HCT116 (cell line): Measurements from ENCODE around the gene ZNF892. TPM values are rescaled to one million over a fixed set of nuclear protein-coding genes. Genes with fewer than 3 reads are reported as not detected.

ENCODE experiments used
- ATAC-seq: fragments of 200-7000 bp; cut with Tn5 transposase; 2 replicates; pipeline ENCODE4 v1.9.1; 2020; ENCODE audit warnings: mild to moderate bottlenecking, moderate library complexity
- BruUV-seq: library from RNA; stranded (reverse); fragments of 400-500 nt; replicated peaks from 2 replicates; lab custom pipeline; 2021; lab: Mats Ljungman, UMichigan
- CTCF ChIA-PET: fragments of 300-600 bp; sonication (Branson Sonifier 250); formaldehyde crosslinking; loops from one replicate; lab custom pipeline; 2021; ENCODE audit warnings: antibody characterized with exemption; lab: Charles Lee
- POLR2A ChIA-PET: fragments of 300-600, 350-600 bp; sonication (Branson Sonifier 250); formaldehyde crosslinking; loops from one replicate; lab custom pipeline; 2021; ENCODE audit warnings: antibody characterized with exemption; lab: Charles Lee
- RAD21 ChIA-PET, 2 experiments: fragments of 300-600 bp; sonication (Branson Sonifier 250); formaldehyde crosslinking; loops; one replicate each; lab custom pipeline; 2023; ENCODE audit warnings: low total read pairs in 2 of 2; ENCODE audit not compliant: uncharacterized antibody in 2 of 2, unreplicated experiment in 2 of 2, low non-redundant PET in 1 of 2; lab: Charles Lee
- DNase-seq: peaks from one replicate; pipeline ENCODE4 v3.0.0-alpha.2; 2010; ENCODE audit warnings: low read depth, low spot score
- H2AFZ ChIP-seq: fragments of 200-600 bp; shearing (Covaris generic), sonication (generic); 2 replicates; pipeline ENCODE4 v1.6.1; 2017; ENCODE audit warnings: low read depth, mixed run types, mixed read lengths, antibody characterized with exemption, low read length; ENCODE audit not compliant: poor library complexity, severe bottlenecking
- H3K27ac ChIP-seq: 2 replicates; pipeline ENCODE4 v1.5.1; 2012; ENCODE audit warnings: low read depth, low read length
- H3K27me3 ChIP-seq: fragments of 200-600 bp; sonication (generic); 2 replicates; pipeline ENCODE4 v1.6.1; 2016; ENCODE audit warnings: mixed run types, low read length, mixed read lengths; ENCODE audit not compliant: insufficient read depth
- H3K36me3 ChIP-seq, 2 experiments: fragments of 200-500 bp in 1 of 2; fragments of 200-600 bp in 1 of 2; sonication (Bioruptor generic) in 1 of 2; sonication (generic) in 1 of 2; 2 replicates each; pipeline versions ENCODE4 v1.5.1 to v1.6.1; 2014 to 2016; ENCODE audit warnings: low read length in 2 of 2, inconsistent platforms in 1 of 2, mixed read lengths in 1 of 2, mixed run types in 1 of 2; ENCODE audit not compliant: insufficient read depth in 2 of 2, control insufficient read depth in 1 of 2
- H3K4me1 ChIP-seq, 2 experiments: fragments of 200-600 bp in 1 of 2; sonication (generic) in 1 of 2; 2 replicates each; pipeline versions ENCODE4 v1.5.1 to v1.6.1; 2012 to 2017; ENCODE audit warnings: low read length in 2 of 2, inconsistent platforms in 1 of 2, mild to moderate bottlenecking in 1 of 2, mixed read lengths in 1 of 2, mixed run types in 1 of 2, moderate library complexity in 1 of 2; ENCODE audit not compliant: insufficient read depth in 2 of 2, control insufficient read depth in 1 of 2
- H3K4me2 ChIP-seq: fragments of 200-600 bp; sonication (generic); 2 replicates; pipeline ENCODE4 v1.6.1; 2017; ENCODE audit warnings: mixed run types, low read length, mixed read lengths
- H3K4me3 ChIP-seq, 2 experiments: fragments of 200-600 bp in 1 of 2; sonication (generic) in 1 of 2; replicated peaks in 1 of 2; 2 replicates each; pipeline ENCODE4 v1.5.1; 2011 to 2016; ENCODE audit warnings: low read length in 2 of 2, control low read depth in 1 of 2, low read depth in 1 of 2, mild to moderate bottlenecking in 1 of 2, mixed read lengths in 1 of 2, mixed run types in 1 of 2
- H3K79me2 ChIP-seq: fragments of 200-600 bp; sonication (generic); 2 replicates; pipeline ENCODE4 v1.6.1; 2017; ENCODE audit warnings: mild to moderate bottlenecking, mixed run types, low read length, moderate library complexity, mixed read lengths; ENCODE audit not compliant: insufficient read depth
- H3K9ac ChIP-seq: fragments of 200-600 bp; sonication (generic); 2 replicates; pipeline ENCODE4 v1.6.1; 2016; ENCODE audit warnings: low read length, mixed read lengths
- H3K9me2 ChIP-seq: fragments of 200-600 bp; sonication (generic), shearing (Covaris generic); 2 replicates; pipeline ENCODE4 v1.6.1; 2017; ENCODE audit warnings: mixed run types, mild to moderate bottlenecking, moderate library complexity; ENCODE audit not compliant: insufficient read depth
- H3K9me3 ChIP-seq, 2 experiments: fragments of 200-500 bp in 1 of 2; fragments of 200-600 bp in 1 of 2; sonication (Bioruptor generic) in 1 of 2; sonication (generic) in 1 of 2; 2 replicates each; pipeline ENCODE4 v1.6.1; 2014 to 2017; ENCODE audit warnings: low read length in 2 of 2, mixed read lengths in 2 of 2, inconsistent platforms in 1 of 2, low read depth in 1 of 2, mild to moderate bottlenecking in 1 of 2, mixed run types in 1 of 2, moderate library complexity in 1 of 2; ENCODE audit not compliant: control insufficient read depth in 1 of 2, insufficient read depth in 1 of 2
- H4K20me1 ChIP-seq: fragments of 200-600 bp; sonication (generic), shearing (Covaris generic); 2 replicates; pipeline ENCODE4 v1.6.1; 2017; ENCODE audit warnings: mixed run types, mild to moderate bottlenecking, moderate library complexity; ENCODE audit not compliant: insufficient read depth
- ATF3 ChIP-seq: IDR thresholded peaks from 2 replicates; pipeline ENCODE4 v1.6.1; 2012
- EGR1 ChIP-seq: IDR thresholded peaks from 2 replicates; pipeline ENCODE4 v1.6.1; 2012; ENCODE audit warnings: low read depth
- ELF1 ChIP-seq: IDR thresholded peaks from 2 replicates; pipeline ENCODE4 v1.6.1; 2012; ENCODE audit warnings: low read depth, borderline replicate concordance
- FOSL1 ChIP-seq: IDR thresholded peaks from 2 replicates; pipeline ENCODE4 v1.6.1; 2012; ENCODE audit warnings: low read depth
- JUND ChIP-seq: IDR thresholded peaks from 2 replicates; pipeline ENCODE4 v1.6.1; 2012
- SP1 ChIP-seq: IDR thresholded peaks from 2 replicates; pipeline ENCODE4 v1.6.1; 2012; ENCODE audit warnings: low read depth
- SRF ChIP-seq: IDR thresholded peaks from 2 replicates; pipeline ENCODE4 v1.6.1; 2012; ENCODE audit warnings: low read depth
- TCF7L2 ChIP-seq: IDR thresholded peaks from 2 replicates; pipeline ENCODE4 v1.7.0; 2011; ENCODE audit warnings: borderline replicate concordance, inconsistent platforms; ENCODE audit not compliant: insufficient read depth, insufficient read length; ENCODE audit errors: extremely low read depth
- ZBTB33 ChIP-seq: IDR thresholded peaks from 2 replicates; pipeline ENCODE4 v1.6.1; 2011; ENCODE audit warnings: mild to moderate bottlenecking, low read length, moderate library complexity; ENCODE audit not compliant: insufficient replicate concordance; ENCODE audit errors: extremely low read depth
- ZNF274 ChIP-seq: fragments of 200-500 bp; sonication (Bioruptor generic); IDR thresholded peaks from 2 replicates; pipeline ENCODE4 v1.6.1; 2014; ENCODE audit warnings: mild to moderate bottlenecking, low read depth, low read length, inconsistent platforms
- intact Hi-C: fragments of 100-400 bp; cut with micrococcal nuclease; formaldehyde crosslinking; loops from 2 replicates; pipeline ENCODE4 v1.10.0; 2022
- total RNA-seq: library from RNA; stranded (reverse); gene quantifications from one replicate; pipeline ENCODE4 v1.2.1, GENCODE V29; 2021; ENCODE audit not compliant: unreplicated experiment

ZNF892 gene
- total RNA-seq, 1 experiment from 2014 or later = 0.27 TPM

- Histone ChIP-seq H3K4me3 (peak overlapping the region in 1 of 2 experiments; percentile 53; a peak in 2 of 4 replicates), H4K20me1 (no peaks in the 10 kb centered on the region), H3K9me3 (peaks cover 0 to 4% of the 10 kb centered on the region in 2 experiments; a peak in 2 of 4 replicates), H3K9ac (no peak overlapping the region), H3K36me3 (0 out of 4 replicates have a peak, but pooled peaks cover 0 to 5% of the 10 kb centered on the region in 2 experiments), H3K4me1 (peaks cover 0 to 8% of the 10 kb centered on the region in 2 experiments; a peak in 1 of 4 replicates), H3K27ac (no peak overlapping the region), H3K27me3 (no peaks in the 10 kb centered on the region), H2AFZ (no peak overlapping the region), H3K9me2 (no peaks in the 10 kb centered on the region), H3K4me2 (peak overlapping the region; percentile 72), H3K79me2 (no peaks in the 10 kb centered on the region)
- BruUV-seq = no TSS peak
- TF ChIP-seq SP1 = no peak
- no peak for TF ChIP-seq FOSL1
- ChIA-PET POLR2A (no interaction called here), CTCF (no interaction called here), RAD21 (no interaction called here)
- DNase-seq (no peak), ATAC-seq (no peak)
- intact Hi-C loops = no loop called here
Measured at GRCh38 chr2:95158441-95158840, 48.9 kb upstream of the ZNF892 start.

GRCh38 chr2:95158891-95159619 is 48.3 kb upstream of the ZNF892 start:
- peak overlapping the region; percentile 55; the same call in 1 of the 2 replicates for H3K27ac ChIP-seq
- ChIA-PET RAD21 (no interaction called here), POLR2A (no interaction called here), CTCF (no interaction called here)
- DNase-seq = no peak
- no peaks in the 10 kb centered on the region; a peak in 2 of 4 replicates for H3K9me3 ChIP-seq
- peaks cover 2% of the 10 kb centered on the region; the same call in 1 of the 2 replicates for H3K79me2 ChIP-seq
- intact Hi-C loops = no loop called here
- H3K4me1 ChIP-seq = peaks cover 0 to 8% of the 10 kb centered on the region in 2 experiments; a peak in 2 of 4 replicates
- peak overlapping the region; percentile 39; the same call in 1 of the 2 replicates for H3K9ac ChIP-seq
- TF ChIP-seq JUND (no peak), ELF1 (no peak), ATF3 (no peak), TCF7L2 (no peak), ZNF274 (no peak), ZBTB33 (no peak), EGR1 (no peak), SRF (no peak), SP1 (no peak)
- H4K20me1 ChIP-seq = no peaks in the 10 kb centered on the region
- H2AFZ ChIP-seq = no peak overlapping the region
- 0 out of 4 replicates have a peak, but pooled peaks cover 0 to 5% of the 10 kb centered on the region in 2 experiments for H3K36me3 ChIP-seq
- peak overlapping the region; percentile 72 for H3K4me2 ChIP-seq
- H3K27me3 ChIP-seq = no peaks in the 10 kb centered on the region
- ATAC-seq = peak; percentile 72
- no peaks in the 10 kb centered on the region for H3K9me2 ChIP-seq
- no TSS peak for BruUV-seq
- H3K4me3 ChIP-seq = peak overlapping the region; percentile 45 to 53
